ENCODE results near the gene PAQR4. TPM values are rescaled to one million over a fixed set of nuclear protein-coding genes. Genes with fewer than 3 reads are reported as not detected.

The PAQR4 gene
- total and polyA plus RNA-seq, 2 of the 13 experiments (the other 11 are each of a cell fraction or from before 2014, with no cell fraction given), result 15.9 to 24.8 TPM

DNA sequence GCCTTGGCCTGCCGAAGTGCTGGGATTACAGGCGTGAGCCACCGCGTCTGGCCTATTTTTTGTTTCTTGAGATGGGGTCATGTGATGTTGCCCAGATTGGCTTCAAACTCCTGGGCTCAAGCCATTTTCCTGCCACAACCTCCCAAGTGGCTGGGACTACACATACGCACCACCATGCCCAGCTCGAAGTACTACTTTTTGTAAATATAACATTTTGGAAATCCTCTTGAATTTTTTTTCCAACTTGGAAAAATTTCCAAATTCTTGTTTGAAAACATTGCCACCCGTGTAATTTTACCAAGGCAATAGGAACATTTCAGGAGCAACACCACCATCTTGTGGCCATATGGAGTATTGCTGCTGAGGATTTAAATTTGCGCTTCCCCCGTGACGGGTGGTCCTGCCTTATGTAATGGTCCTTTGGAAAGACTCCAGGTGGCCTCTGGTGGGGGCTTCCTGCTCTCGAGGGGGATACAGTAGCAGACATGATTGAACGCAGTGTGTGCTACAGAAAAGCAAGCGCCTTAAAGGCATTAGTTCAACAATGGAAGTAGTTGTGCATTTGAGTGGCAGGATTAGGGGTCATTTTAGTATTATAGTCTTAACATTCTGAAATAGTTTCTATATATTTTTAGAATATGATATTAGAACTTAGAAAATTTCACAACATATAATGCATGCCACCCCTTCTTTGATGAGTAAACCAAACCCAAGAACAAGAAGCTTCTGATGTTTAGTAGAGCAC, 49.5 kb upstream of the PAQR4 start:
- Histone ChIP-seq H2AFZ (ENCODE audit: low read length) (no peak overlapping the region), H3K9me3 (ENCODE audit: low read length) (no peaks in the 10 kb centered on the region), H3K27me3 (ENCODE audit: control insufficient read depth in 1 of 2, insufficient read depth in 2 of 2, low read length in 2 of 2) (no peaks in the 10 kb centered on the region), H3K4me3 (replicated peaks in 1 of 3; ENCODE audit: insufficient read depth in 1 of 3, low read depth in 2 of 3, low read length in 3 of 3) (no peak overlapping the region), H4K20me1 (ENCODE audit: insufficient read depth, low read length) (no peaks in the 10 kb centered on the region), H3K4me1 (ENCODE audit: insufficient read depth, low read length) (no peaks in the 10 kb centered on the region), H3K9ac (ENCODE audit: insufficient read depth, low read depth, low read length) (no peak overlapping the region), H3K36me3 (replicated peaks in 1 of 2; ENCODE audit: control insufficient read depth in 1 of 2, insufficient read depth in 2 of 2, low read length in 2 of 2) (peaks cover 0 to 1% of the 10 kb centered on the region in 2 experiments; a peak in 2 of 5 replicates), H3K27ac (ENCODE audit: extremely low read length, insufficient read depth, low read length) (no peak overlapping the region), H3K4me2 (ENCODE audit: low read depth, low read length) (no peak overlapping the region), H3K79me2 (ENCODE audit: insufficient read depth, low read length) (no peaks in the 10 kb centered on the region)
- intact Hi-C loops (cut with micrococcal nuclease; ENCODE audit: unreplicated experiment) (loop anchor here (1.0 to 2.0 kb wide), 2 partner anchors 45 to 80 kb away; no protein-coding TSS in a partner anchor), in situ Hi-C loops (cut with HindIII; ENCODE audit: extremely low pct_ligation_motif_present, low pct_unique_long_range_greater_than_20kb) (no loop called here)
- BruUV-seq (replicated peaks), result no TSS peak
- 56% methylated on average over 13 of the region's 13 CpGs for WGBS (ENCODE audit: low lambda C conversion rate)
- FAIRE-seq, result peak; percentile 92
- DNase-seq (ENCODE audit: low spot score), result peak; percentile 55
- ATAC-seq, result no peak
- ChIA-PET CTCF (ENCODE audit: low intra/inter-chr PET ratio, low total read pairs) (interaction anchor here (1.4 to 2.3 kb wide), 3 partner anchors 45 to 81 kb away, joined by 9 to 24 read pairs (median 11); no protein-coding TSS in a partner anchor), POLR2A (interaction anchor here (0.9 kb wide), 1 partner anchor 14 kb away, joined by 3 read pairs; no protein-coding TSS in a partner anchor)
- TF ChIP-seq ZBTB7B (CRISPR knock-in tag; IDR thresholded peaks at IDR 0.05) (peak; percentile 55; the same call in 1 of the 2 replicates), ZNF484 (CRISPR knock-in tag; IDR thresholded peaks at IDR 0.05; ENCODE audit: borderline replicate concordance, low read depth) (no peak), ZNF333 (CRISPR knock-in tag; IDR thresholded peaks at IDR 0.05; ENCODE audit: borderline replicate concordance) (no peak), HOXA9 (CRISPR knock-in tag; IDR thresholded peaks at IDR 0.05; ENCODE audit: borderline replicate concordance) (no peak), STAG1 (CRISPR knock-in tag; IDR thresholded peaks at IDR 0.05) (peak; percentile 80), ZNF232 (CRISPR knock-in tag; IDR thresholded peaks at IDR 0.05; ENCODE audit: borderline replicate concordance) (no peak), SMC3 (IDR thresholded peaks at IDR 0.05; ENCODE audit: low read length) (peak; percentile 80), HOXA5 (CRISPR knock-in tag; IDR thresholded peaks at IDR 0.05) (no peak), ZZZ3 (CRISPR knock-in tag; IDR thresholded peaks at IDR 0.05; ENCODE audit: borderline replicate concordance) (no peak), KDM5A (IDR thresholded peaks at IDR 0.05; ENCODE audit: borderline replicate concordance, low read length) (peak; percentile 25; the same call in 1 of the 2 replicates), ZBTB1 (CRISPR knock-in tag; IDR thresholded peaks at IDR 0.05; ENCODE audit: borderline replicate concordance) (no peak), ZNF543 (CRISPR knock-in tag; IDR thresholded peaks at IDR 0.05) (no peak), NFYC (CRISPR knock-in tag; IDR thresholded peaks at IDR 0.05) (no peak), ZNF709 (CRISPR knock-in tag; IDR thresholded peaks at IDR 0.05) (no peak)
- TF ChIP-seq, protein P1, sequence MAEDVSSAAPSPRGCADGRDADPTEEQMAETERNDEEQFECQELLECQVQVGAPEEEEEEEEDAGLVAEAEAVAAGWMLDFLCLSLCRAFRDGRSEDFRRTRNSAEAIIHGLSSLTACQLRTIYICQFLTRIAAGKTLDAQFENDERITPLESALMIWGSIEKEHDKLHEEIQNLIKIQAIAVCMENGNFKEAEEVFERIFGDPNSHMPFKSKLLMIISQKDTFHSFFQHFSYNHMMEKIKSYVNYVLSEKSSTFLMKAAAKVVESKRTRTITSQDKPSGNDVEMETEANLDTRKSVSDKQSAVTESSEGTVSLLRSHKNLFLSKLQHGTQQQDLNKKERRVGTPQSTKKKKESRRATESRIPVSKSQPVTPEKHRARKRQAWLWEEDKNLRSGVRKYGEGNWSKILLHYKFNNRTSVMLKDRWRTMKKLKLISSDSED (CRISPR knock-in tag; IDR thresholded peaks at IDR 0.05), result no peak
- TF ChIP-seq, protein P2, sequence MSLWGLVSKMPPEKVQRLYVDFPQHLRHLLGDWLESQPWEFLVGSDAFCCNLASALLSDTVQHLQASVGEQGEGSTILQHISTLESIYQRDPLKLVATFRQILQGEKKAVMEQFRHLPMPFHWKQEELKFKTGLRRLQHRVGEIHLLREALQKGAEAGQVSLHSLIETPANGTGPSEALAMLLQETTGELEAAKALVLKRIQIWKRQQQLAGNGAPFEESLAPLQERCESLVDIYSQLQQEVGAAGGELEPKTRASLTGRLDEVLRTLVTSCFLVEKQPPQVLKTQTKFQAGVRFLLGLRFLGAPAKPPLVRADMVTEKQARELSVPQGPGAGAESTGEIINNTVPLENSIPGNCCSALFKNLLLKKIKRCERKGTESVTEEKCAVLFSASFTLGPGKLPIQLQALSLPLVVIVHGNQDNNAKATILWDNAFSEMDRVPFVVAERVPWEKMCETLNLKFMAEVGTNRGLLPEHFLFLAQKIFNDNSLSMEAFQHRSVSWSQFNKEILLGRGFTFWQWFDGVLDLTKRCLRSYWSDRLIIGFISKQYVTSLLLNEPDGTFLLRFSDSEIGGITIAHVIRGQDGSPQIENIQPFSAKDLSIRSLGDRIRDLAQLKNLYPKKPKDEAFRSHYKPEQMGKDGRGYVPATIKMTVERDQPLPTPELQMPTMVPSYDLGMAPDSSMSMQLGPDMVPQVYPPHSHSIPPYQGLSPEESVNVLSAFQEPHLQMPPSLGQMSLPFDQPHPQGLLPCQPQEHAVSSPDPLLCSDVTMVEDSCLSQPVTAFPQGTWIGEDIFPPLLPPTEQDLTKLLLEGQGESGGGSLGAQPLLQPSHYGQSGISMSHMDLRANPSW (CRISPR knock-in tag; IDR thresholded peaks at IDR 0.05; ENCODE audit: borderline replicate concordance), result no peak
- TF ChIP-seq, protein P3, sequence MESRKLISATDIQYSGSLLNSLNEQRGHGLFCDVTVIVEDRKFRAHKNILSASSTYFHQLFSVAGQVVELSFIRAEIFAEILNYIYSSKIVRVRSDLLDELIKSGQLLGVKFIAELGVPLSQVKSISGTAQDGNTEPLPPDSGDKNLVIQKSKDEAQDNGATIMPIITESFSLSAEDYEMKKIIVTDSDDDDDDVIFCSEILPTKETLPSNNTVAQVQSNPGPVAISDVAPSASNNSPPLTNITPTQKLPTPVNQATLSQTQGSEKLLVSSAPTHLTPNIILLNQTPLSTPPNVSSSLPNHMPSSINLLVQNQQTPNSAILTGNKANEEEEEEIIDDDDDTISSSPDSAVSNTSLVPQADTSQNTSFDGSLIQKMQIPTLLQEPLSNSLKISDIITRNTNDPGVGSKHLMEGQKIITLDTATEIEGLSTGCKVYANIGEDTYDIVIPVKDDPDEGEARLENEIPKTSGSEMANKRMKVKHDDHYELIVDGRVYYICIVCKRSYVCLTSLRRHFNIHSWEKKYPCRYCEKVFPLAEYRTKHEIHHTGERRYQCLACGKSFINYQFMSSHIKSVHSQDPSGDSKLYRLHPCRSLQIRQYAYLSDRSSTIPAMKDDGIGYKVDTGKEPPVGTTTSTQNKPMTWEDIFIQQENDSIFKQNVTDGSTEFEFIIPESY (CRISPR knock-in tag; IDR thresholded peaks at IDR 0.05), result peak; percentile 92
- TF ChIP-seq, protein P4, sequence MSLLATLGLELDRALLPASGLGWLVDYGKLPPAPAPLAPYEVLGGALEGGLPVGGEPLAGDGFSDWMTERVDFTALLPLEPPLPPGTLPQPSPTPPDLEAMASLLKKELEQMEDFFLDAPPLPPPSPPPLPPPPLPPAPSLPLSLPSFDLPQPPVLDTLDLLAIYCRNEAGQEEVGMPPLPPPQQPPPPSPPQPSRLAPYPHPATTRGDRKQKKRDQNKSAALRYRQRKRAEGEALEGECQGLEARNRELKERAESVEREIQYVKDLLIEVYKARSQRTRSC (CRISPR knock-in tag; IDR thresholded peaks at IDR 0.05; ENCODE audit: low read depth), result no peak
